ENCODE results near the gene LRP8.
"Not testable (repeated sequence)": the region's sequence is repeated elsewhere in the genome, so short reads cannot be mapped to it uniquely, and the experiment has no call there.

The LRP8 gene

GRCh38 chr1:53303243-53303642, 24.6 kb downstream of the LRP8 start:
- DNase-seq = no peak

GRCh38 chr1:53299233-53299632, 28.6 kb downstream of the LRP8 start:
- DNase-seq = no peak

DNA sequence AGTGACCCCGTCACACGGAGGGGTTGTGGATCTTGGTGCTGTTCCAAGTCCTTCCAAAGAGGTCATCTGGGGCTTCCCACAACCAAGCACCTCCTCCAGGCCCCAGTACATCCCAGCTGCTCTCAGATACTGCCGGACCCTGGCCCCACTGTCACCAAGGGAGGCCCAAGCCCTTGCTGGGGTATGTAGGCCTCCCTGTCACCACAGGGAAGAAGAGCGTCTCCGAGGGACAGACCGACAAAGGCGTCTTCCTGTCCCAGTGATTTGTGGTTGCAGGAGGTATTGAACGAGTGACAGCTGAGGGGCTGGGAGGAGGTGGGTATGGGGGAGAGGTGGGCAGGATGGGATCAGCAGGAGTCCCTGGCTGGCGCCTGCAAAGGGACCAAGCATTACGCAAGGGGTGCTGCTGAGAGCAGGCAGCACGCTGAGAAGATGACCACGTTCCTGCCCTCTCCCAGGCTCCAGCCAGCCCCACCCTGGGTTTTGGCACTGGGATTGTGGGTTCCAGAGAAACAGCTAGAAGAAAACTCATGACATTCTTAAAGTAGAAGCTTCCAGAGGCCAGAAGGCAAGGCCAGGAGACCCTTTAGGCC, 29.7 kb downstream of the LRP8 start:
- no peak for DNase-seq

- DNase-seq = no peak
Measured at GRCh38 chr1:53297195-53297594, 30.7 kb downstream of the LRP8 start.

GRCh38 chr1:53296117-53296749, 31.6 kb downstream of the LRP8 start:
- DNase-seq = no peak

GRCh38 chr1:53295726-53296116, 32.1 kb downstream of the LRP8 start:
- no peak for DNase-seq

DNA sequence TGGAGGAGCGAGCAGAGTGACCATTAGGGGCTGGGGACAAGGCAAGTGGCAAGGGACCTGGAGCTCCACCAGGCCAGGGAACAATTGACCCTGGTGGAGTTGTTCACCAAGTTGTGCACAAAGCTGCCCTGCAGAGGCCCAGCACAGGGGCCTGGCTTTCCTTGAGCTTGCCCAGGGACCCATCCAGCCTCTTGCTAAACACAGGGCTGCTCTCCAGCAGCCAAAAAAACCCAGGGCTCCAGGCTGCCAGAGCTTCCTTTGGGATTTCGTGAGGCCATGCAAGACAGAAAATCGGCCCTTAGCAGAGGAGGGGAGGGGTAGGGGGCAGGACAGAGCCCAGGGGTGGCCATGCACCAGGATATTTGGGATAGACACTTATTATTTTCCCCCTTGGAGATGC, 32.6 kb downstream of the LRP8 start:
- no peak for DNase-seq

DNA sequence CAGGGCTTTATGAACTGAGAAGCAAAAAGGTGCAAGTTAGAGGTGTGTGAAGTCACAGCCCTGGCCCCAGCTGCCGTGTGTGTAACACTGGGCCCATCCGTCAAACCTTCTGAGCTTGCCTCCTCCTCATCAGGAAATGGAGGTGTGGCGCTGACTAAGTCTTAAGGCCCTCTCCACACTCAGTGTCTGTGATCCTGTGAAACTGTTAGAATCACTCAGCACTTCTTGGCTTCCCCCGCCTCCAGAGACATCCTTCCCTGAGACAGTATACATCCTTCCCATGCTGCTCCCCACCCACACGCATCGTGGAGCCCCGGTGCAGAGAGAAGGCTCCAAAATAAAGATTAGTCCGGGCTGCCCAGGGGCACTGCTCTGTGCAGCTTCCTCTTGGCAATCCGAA, 33.3 kb downstream of the LRP8 start:
- DNase-seq = peak; percentile 7

DNA sequence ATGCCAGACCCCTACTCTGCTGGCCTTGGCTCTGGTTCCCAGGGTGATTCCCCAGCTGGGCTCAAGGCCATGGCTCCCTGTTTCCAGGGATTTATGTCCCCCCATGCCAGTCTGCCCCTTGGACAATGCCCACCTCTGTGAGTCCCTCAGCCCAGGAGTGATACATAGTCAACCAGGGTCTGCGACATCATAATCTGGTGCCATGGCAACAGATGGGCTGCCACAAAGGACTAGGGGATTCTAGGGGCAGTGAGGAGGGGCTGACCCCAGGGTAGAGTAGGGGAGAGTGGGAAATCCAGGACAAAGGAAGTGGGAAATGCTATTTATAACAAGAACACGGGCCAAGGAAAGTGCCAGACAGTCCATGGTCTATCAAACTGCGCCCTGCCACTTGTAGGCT, 33.8 kb downstream of the LRP8 start:
- no peak for DNase-seq

- no peak for DNase-seq
Measured at GRCh38 chr1:53293123-53293522, 34.7 kb downstream of the LRP8 start.

DNA sequence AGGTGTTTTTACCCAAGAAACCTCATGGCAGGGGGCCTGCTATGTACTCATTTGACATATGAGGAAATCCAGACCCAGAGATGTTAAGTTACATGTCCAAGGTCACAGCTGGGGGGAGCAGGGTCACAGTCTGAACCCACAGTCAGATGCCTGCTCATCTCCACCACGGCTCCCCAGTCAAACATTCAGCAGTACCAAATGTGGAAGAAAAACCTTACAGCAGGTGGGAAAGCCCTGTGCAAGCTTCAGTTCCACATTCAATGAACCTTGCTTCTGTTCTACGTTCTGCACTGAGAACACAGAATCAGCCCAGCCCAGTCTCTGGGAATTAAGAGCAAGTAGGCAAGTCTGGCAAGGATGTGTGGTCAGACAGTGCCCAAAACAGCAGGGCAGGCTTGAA, 35.2 kb downstream of the LRP8 start:
- no peak for DNase-seq

GRCh38 chr1:53291574-53291973, 36.3 kb downstream of the LRP8 start:
- no peak for DNase-seq

DNA sequence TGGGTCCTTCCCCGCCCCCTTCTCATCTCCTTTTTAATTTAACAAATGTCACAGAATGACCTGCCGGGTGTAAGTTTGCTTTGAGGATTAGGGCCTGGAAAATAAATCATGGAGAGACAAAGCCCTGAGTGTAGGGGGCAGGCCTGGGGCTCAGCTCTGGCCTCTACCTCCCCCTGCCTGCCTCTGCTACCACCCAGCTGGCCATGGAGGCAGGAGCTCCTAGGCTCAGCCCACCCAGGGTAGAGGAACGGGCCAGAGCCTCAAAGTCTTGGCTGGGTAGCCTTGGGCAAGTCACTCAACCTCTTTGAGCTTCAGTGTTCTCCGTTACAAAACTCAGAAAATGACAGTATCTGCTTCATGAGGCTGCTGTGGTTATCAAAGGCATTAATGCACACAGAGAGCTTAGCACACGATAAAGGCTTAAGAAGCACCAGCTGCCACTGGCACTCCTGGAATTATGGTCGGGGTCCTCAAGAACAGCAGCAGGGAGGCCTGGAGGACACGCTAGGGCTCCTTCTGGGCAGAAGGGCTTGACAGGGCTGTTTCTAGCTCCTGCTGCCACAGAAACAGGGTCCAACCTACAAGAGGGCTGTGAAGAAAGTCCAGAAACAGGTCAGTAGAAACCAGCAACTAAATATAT, 39.0 kb downstream of the LRP8 start:
- no peak for DNase-seq

- no peak for DNase-seq
Measured at GRCh38 chr1:53288002-53288789, 39.7 kb downstream of the LRP8 start.

GRCh38 chr1:53286955-53287354, 40.9 kb downstream of the LRP8 start:
- DNase-seq = no peak

DNA sequence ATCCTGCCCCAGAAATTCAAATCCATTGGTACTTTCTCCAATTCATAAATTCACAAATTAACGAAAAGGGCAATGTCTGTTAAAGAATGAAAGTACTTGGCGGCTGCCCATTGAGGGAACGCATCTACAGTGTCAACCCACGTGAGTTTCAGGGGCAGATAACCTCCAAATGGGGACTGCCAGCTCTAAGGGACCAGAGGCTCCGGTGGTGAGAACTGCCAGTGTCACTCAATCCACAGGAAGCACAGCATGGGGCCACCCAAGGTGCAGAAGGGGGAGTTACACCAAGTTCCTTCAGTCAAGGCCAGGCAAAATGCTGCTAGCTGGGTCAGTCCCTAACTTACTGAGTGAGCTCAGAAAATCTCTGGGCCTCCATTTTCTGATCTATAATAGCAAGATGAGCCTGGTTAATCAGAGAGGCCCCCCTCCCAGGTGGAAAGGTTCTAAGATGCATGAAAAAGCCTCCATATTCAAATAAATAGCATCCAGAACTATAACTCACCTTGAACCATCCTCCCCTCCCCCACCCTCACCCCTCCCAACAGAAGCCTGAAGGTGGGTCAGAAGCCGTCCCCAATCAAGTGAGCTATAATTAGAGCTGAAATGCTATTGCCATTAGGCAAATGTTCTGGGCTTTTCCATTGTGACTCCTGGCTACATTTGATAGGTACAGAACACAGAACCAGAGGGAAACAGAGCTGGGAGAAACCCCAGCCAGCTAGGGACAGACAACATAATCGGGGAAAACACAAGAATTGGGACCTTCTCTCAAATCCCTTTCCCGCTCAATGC, 41.7 kb downstream of the LRP8 start:
- DNase-seq = no peak

DNA sequence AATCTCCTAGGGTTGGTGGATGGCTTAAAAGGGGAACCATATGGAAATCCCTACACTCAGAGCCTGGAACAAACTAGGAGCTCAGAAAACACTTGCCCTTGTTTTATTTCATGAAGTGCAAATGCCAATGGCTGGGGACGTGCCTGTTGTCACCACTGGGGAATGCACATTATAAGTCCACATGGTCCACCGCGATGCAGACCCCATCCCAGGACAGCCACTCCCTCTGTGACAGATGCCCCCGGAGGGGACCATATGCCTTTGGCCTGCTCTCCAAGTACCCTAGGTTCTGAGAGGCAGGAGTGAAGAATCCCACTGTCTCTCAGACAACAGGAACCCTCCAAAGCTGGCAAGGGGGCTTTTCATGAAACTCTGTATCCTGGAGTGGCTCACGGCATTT, 42.3 kb downstream of the LRP8 start:
- DNase-seq = no peak

DNA sequence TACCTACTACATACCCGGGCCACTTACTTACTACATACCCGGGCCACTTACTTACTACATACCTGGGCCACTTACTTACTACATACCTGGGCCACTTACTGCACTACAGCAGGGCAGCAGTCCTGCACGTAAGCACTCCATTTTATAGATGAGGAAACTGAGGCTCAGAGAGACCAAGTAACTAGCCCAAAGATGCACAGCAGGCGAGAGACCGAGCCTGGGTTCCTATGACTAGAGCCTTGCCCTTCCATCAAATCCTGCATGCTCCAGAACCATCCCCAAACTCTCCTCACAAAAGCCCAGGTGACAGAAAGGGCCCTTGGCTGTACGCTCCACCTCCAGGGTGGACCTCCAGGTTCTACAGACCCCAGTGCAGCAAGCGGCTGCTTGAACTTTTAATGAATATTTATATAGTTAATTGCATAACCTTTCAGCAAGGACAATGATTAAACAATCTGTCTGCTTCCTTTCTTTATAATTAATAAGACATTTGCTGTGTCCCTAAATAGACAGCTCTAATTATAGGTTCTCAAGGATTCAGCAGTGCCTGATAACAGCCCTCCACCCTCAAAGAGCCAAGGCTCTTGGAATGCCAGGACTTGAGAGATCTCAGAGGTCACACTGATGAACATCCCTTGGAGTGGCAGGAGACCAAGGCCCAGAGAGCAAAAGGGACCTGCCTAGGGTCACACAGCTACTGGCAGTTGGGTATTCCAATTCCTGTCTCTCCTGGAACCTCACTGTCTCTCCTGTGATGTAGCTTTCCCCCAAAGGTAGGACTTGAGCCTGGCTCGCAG, 43.4 kb downstream of the LRP8 start:
- DNase-seq = no peak

DNA sequence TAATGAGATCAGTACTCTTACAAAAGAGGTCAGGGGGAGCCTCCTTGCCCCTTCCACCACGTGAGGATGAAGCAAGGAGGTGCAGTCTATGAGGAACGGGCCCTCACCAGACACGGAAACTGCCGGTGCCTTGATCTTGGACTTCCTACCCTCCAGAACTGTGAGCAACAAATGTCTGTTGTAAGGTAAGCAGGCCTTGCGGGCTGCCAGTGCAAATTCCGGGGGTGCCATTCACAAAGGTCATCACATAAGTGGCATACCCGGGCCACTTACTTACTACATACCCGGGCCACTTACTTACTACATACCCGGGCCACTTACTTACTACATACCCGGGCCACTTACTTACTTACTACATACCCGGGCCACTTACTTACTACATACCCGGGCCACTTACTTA, 44.7 kb downstream of the LRP8 start:
- not testable (repeated sequence) for DNase-seq

GRCh38 chr1:53281133-53281532, 46.7 kb downstream of the LRP8 start:
- DNase-seq = no peak

DNA sequence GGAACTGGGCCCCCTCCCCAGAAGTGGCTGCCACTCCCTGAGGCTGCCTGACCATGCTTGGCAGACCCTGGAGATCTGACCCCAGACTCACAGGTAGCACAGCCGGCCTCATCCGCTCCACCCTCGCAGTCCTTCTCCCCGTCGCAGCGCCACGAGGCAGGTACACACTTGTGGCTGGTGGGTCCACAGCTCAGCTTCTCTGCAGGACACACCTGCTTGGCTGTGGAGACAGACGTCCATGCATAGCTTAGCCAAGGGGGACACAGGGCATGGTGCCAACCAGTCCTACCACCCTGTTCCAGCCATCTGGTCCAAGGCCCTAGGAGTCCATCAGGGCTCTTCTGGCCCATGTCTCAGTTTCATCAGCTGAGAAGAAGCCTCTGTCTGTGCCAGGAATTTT, 47.4 kb downstream of the LRP8 start:
- DNase-seq = no peak

Data from NK-92 treated with Interleukin-12 subunit alpha and Interleukin-12 subunit beta, amount 100 ng/mL, for 24 hours (cell line).